Measurements from ENCODE around the gene MGLL. TPM values are rescaled to one million over a fixed set of nuclear protein-coding genes. Genes with fewer than 3 reads are reported as not detected.

Gene MGLL
- total and polyA plus RNA-seq, 2 experiments from 2014 or later: 58.7 to 184 TPM

DNA sequence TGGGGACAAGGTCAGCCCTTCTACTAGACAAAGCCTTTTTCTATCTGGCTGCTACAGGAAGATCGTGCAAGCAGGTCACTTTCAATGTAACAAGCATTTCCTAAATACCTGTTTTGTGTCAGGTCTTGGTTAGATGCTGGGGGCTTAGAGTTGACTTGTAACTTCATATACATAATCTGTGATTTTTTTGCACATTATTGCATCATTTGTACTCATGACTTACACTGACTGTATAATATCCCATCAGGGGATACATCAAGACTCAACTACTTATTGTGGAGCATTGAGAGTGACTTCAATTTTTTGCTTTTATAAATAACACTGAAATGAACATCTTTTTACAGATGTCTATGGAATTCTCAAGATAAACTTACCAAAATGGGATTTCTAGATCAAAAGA, 80.6 kb downstream of the MGLL start:
- TF ChIP-seq EZH2phosphoT487 (IDR thresholded peaks at IDR 0.05; ENCODE audit: insufficient read depth, low read depth): no peak
- TF ChIP-seq EZH2 (IDR thresholded peaks at IDR 0.05; ENCODE audit: insufficient read depth, poor library complexity, severe bottlenecking): no peak
- no peak for DNase-seq
- peaks cover 18% of the 10 kb centered on the region; the same call in 1 of the 2 replicates for H3K79me2 ChIP-seq (ENCODE audit: insufficient read depth)

DNA sequence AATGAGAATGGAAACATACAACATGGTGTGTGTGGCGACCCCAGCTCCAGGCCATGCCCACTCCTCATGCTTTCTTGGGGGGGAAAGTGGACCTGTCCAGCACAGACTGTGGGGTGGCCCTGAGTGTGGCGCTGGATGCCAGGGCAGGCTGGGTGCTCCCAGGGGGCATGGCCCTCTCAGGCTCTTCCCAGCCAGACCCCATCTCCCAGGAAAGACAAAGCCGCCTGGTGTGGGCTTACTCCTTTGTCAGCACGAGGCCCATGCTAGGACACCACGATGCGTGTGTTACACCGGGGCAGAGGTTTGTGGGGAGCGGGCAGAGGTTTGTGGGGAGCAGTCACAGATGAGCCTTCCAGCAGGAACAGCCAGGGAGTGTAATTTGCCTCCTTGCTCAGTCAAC, 81.1 kb downstream of the MGLL start:
- Histone ChIP-seq H3K36me3 (ENCODE audit: low read depth) (no peaks in the 10 kb centered on the region), H3K79me2 (ENCODE audit: insufficient read depth) (peaks cover 19% of the 10 kb centered on the region; the same call in 1 of the 2 replicates), H3K9me3 (ENCODE audit: low read depth) (no peaks in the 10 kb centered on the region), H3K4me1 (ENCODE audit: insufficient read depth) (peaks cover 25% of the 10 kb centered on the region), H3K27me3 (replicated peaks; ENCODE audit: insufficient read depth) (no peaks in the 10 kb centered on the region), H3K27ac (no peak overlapping the region), H3K4me3 (no peak overlapping the region), H3K4me2 (ENCODE audit: unreplicated experiment) (no peak overlapping the region), H3K9ac (no peak overlapping the region), H3K9me2 (ENCODE audit: insufficient read depth) (no peaks in the 10 kb centered on the region), H3F3A (ENCODE audit: insufficient read depth) (peaks cover 27% of the 10 kb centered on the region), H4K20me1 (ENCODE audit: insufficient read depth) (no peaks in the 10 kb centered on the region), H2AFZ (no peak overlapping the region)
- TF ChIP-seq EZH2phosphoT487 (IDR thresholded peaks at IDR 0.05; ENCODE audit: insufficient read depth, low read depth) (no peak), EZH2 (IDR thresholded peaks at IDR 0.05; ENCODE audit: insufficient read depth, poor library complexity, severe bottlenecking) (no peak)
- WGBS, 2 experiments (ENCODE audit: low coverage in 1 of 2, low lambda C conversion rate in 2 of 2, missing lambda C conversion rate in 2 of 2): 98% methylated on average over 8 of the region's 8 CpGs
- in situ Hi-C loops (cut with MboI): no loop called here
- no peak for DNase-seq

More for the DNA sequence above, 80.6 kb downstream of the MGLL start:
- H3K27me3 ChIP-seq (replicated peaks; ENCODE audit: insufficient read depth): no peaks in the 10 kb centered on the region
- no peaks in the 10 kb centered on the region for H4K20me1 ChIP-seq (ENCODE audit: insufficient read depth)
- H2AFZ ChIP-seq: no peak overlapping the region
- in situ Hi-C loops (cut with MboI): no loop called here
- H3K27ac ChIP-seq: no peak overlapping the region
- no peak overlapping the region for H3K9ac ChIP-seq
- peaks cover 27% of the 10 kb centered on the region for H3F3A ChIP-seq (ENCODE audit: insufficient read depth)
- H3K4me2 ChIP-seq (ENCODE audit: unreplicated experiment): no peak overlapping the region
- H3K9me2 ChIP-seq (ENCODE audit: insufficient read depth): no peaks in the 10 kb centered on the region
- peaks cover 20% of the 10 kb centered on the region; the same call in 1 of the 2 replicates for H3K4me1 ChIP-seq (ENCODE audit: insufficient read depth)
- H3K9me3 ChIP-seq (ENCODE audit: low read depth): no peaks in the 10 kb centered on the region
- no peak overlapping the region for H3K4me3 ChIP-seq
- WGBS, 2 experiments (ENCODE audit: low coverage in 1 of 2, low lambda C conversion rate in 2 of 2, missing lambda C conversion rate in 2 of 2): 95 to 100% methylated on average over 1 of the region's 1 CpG
- no peaks in the 10 kb centered on the region for H3K36me3 ChIP-seq (ENCODE audit: low read depth)

DNA sequence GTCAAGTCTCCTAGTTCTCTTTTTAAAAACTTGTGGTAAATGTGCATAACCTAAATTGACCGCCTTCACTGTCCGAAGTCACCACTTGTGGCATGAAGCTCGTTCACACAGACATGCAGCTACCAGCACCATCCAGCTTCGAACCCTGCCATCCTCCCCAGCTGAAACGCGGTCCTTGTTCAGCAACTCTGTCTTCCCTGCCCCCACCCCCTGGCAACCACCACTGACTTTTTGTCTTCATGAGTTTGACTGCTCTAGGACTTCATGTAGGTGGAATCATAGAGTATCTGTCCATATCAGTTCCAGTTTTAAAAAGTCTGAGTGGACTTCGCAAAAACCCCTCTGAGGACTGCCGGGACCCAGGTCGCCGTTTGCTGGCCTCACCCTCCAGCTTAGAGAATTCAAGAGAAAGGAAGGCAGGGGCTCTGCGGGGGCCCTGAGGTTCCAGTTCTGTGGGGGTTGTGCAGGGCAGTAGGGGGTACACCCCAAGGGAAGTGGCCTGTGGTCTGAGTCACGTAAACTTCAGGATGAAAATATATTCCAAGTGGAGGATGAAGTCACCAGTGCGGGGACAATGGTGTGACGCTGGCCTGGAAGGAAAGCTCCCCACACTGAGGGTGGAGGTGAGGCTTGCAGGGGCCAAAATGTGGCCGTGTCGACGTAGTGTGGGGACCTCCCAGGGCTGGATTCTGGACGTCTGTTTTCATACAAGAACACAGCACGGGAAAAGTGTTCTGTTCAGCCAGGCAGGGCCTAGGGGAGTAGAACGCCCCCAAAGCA, 82.0 kb downstream of the MGLL start:
- 95% methylated on average over 20 of the region's 20 CpGs for WGBS, 2 experiments (ENCODE audit: low coverage in 1 of 2, low lambda C conversion rate in 2 of 2, missing lambda C conversion rate in 2 of 2)
- H3F3A ChIP-seq (ENCODE audit: insufficient read depth): peaks cover 34% of the 10 kb centered on the region
- H4K20me1 ChIP-seq (ENCODE audit: insufficient read depth): no peaks in the 10 kb centered on the region
- H2AFZ ChIP-seq: no peak overlapping the region
- peaks cover 19% of the 10 kb centered on the region; the same call in 1 of the 2 replicates for H3K79me2 ChIP-seq (ENCODE audit: insufficient read depth)
- H3K4me3 ChIP-seq: no peak overlapping the region
- TF ChIP-seq EZH2 (IDR thresholded peaks at IDR 0.05; ENCODE audit: insufficient read depth, poor library complexity, severe bottlenecking) (no peak), EZH2phosphoT487 (IDR thresholded peaks at IDR 0.05; ENCODE audit: insufficient read depth, low read depth) (no peak)
- no peak for DNase-seq
- no peaks in the 10 kb centered on the region for H3K9me3 ChIP-seq (ENCODE audit: low read depth)
- no peak overlapping the region for H3K4me2 ChIP-seq (ENCODE audit: unreplicated experiment)
- H3K27me3 ChIP-seq (replicated peaks; ENCODE audit: insufficient read depth): no peaks in the 10 kb centered on the region
- in situ Hi-C loops (cut with MboI): no loop called here
- H3K27ac ChIP-seq: no peak overlapping the region
- no peaks in the 10 kb centered on the region for H3K9me2 ChIP-seq (ENCODE audit: insufficient read depth)
- peaks cover 34% of the 10 kb centered on the region for H3K4me1 ChIP-seq (ENCODE audit: insufficient read depth)
- no peak overlapping the region for H3K9ac ChIP-seq
- no peaks in the 10 kb centered on the region for H3K36me3 ChIP-seq (ENCODE audit: low read depth)

DNA sequence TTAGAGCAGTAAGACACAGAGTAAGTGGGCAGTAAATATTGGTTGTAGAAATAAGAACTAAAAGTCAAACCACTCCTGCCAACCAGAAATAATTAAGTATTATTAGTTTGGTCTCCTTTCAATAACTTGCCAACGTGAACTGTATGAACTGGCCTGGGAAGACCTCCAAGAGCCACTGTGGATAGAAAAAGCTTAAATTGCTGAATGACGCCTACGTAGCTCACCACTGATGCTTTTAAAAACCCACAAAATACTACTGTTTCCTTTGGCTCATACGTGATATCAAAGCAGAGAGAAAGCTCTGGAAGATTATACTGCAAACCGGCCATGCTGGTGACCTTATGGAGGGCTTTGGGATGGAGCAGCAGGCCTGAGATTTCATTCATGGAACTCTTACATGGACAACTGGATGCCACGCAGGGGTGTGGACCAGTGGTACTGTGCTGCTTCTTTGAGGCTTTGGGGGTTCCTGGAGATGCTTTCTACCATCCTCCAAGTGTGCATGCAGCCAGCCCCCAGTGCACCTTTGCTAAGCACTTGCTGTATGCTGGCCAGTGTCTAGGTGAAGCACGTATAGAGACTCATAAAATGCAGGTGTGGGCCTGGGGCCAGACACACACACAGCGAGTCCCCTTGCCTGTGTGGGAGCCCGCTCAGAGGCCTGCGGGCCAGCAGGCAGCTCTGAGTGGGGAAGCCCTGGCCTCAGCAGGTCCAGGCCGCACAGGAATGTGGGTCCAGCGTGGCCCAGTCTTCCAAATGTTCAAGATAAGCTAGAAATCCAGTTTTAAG, 82.8 kb downstream of the MGLL start:
- in situ Hi-C loops (cut with MboI): no loop called here
- peaks cover 40% of the 10 kb centered on the region for H3K4me1 ChIP-seq (ENCODE audit: insufficient read depth)

More for the DNA sequence above, 82.8 kb downstream of the MGLL start:
- no peak overlapping the region for H3K9ac ChIP-seq
- H3K9me3 ChIP-seq (ENCODE audit: low read depth): no peaks in the 10 kb centered on the region
- H3K4me2 ChIP-seq (ENCODE audit: unreplicated experiment): no peak overlapping the region
- H3K9me2 ChIP-seq (ENCODE audit: insufficient read depth): no peaks in the 10 kb centered on the region
- TF ChIP-seq EZH2 (IDR thresholded peaks at IDR 0.05; ENCODE audit: insufficient read depth, poor library complexity, severe bottlenecking) (no peak), EZH2phosphoT487 (IDR thresholded peaks at IDR 0.05; ENCODE audit: insufficient read depth, low read depth) (no peak)
- no peak overlapping the region for H3K27ac ChIP-seq
- H2AFZ ChIP-seq: no peak overlapping the region
- WGBS, 2 experiments (ENCODE audit: low coverage in 1 of 2, low lambda C conversion rate in 2 of 2, missing lambda C conversion rate in 2 of 2): 92% methylated on average over 12 of the region's 12 CpGs
- H4K20me1 ChIP-seq (ENCODE audit: insufficient read depth): no peaks in the 10 kb centered on the region
- H3K36me3 ChIP-seq (ENCODE audit: low read depth): no peaks in the 10 kb centered on the region
- DNase-seq: no peak
- no peaks in the 10 kb centered on the region for H3K27me3 ChIP-seq (replicated peaks; ENCODE audit: insufficient read depth)
- H3K4me3 ChIP-seq: no peak overlapping the region
- H3F3A ChIP-seq (ENCODE audit: insufficient read depth): peaks cover 36% of the 10 kb centered on the region
- peaks cover 19% of the 10 kb centered on the region; the same call in 1 of the 2 replicates for H3K79me2 ChIP-seq (ENCODE audit: insufficient read depth)
